ENCODE data around the gene FOXK1.
"Not testable (repeated sequence)": the region's sequence is repeated elsewhere in the genome, so short reads cannot be mapped to it uniquely, and the experiment has no call there.

Gene FOXK1

DNA sequence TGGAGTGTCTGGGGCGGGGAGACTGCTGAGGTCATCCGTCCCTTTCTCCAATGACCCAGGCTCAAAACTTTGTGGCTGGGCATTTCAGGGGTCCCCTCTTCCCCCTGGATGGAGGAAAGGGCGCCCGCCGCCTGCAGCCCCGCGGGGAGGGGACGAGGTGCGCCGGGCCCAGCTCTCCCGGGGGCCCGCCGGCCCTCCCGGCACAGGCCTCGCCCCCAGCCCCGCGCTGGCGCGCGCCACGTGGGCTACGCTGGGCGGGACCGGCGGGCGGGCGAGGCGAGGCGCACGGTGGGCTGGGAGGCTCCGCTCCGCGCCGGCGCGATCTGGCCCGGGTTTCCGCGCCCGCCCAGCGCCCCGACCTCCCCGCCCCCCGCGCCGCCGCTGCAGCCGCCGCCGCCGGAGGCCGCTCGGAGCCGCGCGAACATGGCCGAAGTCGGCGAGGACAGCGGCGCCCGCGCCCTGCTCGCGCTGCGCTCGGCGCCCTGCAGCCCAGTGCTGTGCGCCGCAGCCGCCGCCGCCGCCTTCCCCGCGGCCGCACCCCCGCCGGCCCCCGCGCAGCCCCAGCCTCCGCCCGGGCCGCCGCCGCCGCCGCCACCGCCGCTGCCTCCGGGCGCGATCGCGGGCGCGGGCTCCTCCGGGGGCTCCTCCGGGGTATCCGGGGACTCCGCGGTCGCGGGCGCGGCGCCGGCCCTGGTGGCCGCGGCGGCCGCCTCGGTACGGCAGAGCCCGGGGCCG, at the start of gene FOXK1:
TSS of gene FOXK1 (plus strand) at position 410 of the 735 bp plus-strand sequence. CDS start at position 424, 14 bp downstream.
- peak; percentile 58 for DNase-seq

GRCh38 chr7:4633012-4633411, 49.1 kb upstream of the FOXK1 start:
- DNase-seq, result no peak

DNA sequence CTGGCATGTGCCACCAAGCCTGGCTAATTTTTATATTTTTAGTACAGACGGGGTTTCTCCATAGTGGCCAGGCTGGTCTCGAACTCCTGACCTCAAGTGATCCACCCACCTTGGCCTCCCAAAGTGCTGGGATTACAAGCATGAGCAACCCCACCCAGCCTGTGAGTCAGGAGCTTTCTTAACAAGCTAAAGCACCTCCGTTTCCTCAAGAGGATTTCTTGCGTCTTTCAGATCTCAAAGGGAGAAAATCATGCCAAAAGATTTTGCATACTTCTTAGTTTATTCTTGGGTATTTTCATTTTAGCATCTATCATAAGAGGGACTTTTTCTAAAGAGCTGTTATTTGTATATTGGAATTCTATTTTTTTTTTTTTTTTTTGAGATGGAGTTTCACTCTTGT, 47.9 kb upstream of the FOXK1 start:
- DNase-seq, result no peak

DNA sequence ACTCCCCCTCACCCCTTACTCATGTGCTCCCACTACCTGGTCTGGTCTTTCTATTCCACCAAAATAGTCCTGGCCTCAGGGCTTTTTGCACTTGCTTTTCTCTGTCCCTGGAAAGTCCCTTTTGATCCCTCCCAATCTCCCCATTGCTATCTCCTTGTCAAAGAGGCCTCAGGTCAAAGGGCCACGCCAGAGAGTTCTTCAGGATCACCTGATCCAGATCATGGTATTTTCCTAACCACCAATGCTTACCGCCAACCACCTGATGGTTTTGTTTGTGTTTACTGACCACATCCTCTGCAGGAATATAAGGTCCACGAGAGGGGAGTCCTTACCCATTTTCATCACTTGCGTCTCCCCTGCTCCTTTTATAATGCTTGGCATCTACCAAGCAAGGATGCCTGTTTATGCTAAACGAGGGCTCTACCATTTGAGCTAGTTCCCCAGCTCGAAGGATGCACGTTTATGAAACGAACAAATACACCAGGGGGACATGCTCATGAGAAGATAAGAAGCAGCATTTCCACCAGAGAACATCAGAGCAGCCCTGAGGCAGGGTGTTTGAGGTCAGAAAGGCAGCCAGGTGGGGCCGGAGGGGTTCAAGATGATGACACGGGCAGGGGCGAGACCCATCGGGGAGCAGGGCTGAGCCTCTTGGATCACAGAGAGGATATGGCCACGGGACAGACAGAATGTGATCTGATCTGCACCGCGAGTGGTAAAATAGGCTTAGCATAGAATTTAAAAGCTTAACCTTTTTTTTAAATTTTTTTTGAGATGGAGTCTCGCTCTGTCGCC, 43.1 kb upstream of the FOXK1 start:
- DNase-seq, result no peak

DNA sequence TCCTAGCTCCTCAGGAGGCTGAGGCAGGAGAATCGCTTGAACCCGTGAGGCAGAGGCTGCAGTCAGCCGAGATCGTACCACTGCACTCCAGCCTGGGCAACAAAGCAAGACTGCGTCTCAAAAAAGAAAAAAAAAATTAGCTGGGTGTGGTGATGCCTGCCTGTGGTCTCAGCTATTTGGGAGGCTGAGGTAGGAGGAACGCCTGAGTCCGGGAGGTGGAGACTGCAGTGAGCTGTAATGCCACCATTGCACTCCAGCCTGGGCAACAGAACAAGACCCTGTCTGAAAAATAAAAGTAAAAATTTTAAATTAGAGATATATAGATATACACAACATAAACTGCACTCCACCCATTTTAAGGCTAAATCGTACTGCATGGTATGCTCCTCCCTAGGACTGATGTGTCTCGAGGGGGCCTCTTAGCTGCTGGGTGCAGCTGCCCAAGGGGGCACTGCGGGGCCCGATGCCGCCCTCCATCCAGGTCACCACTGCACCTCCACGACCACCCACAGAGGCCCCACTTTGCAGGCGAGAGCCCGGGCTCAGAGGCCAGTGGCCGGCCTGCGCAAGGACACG, 40.9 kb upstream of the FOXK1 start:
- no peak for DNase-seq

GRCh38 chr7:4641667-4642467, 40.2 kb upstream of the FOXK1 start:
- DNase-seq, result peak; percentile 94

DNA sequence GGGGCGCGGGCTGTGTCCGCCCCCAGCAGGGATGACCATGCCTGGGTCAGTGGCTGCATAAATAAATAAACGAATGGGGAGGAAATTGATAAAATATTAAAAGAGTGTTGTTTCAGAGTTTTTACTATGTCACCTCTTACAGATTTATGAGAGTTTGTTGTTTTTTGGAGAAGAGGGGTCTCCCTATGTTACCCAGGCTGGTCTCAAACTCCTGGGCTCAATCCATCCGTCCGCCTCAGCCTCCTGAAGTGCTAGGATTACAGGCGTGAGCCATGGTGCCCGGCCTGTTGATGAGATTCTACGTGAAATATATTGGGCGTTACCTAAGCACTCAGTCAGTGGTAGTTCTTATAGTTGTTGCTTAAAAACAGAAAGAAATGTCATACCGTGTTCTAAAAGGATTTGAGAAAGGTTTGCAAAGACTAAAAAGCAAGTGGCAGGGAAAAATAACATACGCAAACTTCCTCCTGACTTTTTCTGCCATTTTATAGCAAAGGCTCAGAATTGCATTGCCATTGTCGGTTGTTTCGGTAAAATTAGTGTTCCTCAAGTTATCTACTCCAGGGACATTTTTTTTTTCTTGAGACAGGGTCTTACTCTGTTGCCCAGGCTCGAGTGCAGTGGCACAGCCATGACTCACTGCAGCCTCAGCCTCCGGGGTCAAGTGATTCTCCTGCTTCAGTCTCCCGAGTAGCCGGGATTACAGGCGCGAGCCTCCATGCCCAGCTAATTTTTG, 39.5 kb upstream of the FOXK1 start:
- DNase-seq, result no peak

DNA sequence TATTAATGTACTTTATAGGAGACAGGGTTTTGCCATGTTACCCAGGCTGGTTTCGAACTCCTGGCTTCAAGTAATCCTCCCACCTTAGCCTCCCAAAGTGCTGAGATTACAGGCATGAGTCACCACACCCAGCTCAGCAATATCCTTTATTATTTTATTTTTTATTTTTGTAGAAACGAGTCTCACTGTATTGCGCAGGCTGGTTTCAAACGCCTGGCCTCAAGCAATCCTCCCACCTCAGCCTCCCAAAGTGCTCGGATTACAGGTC, 39.0 kb upstream of the FOXK1 start:
- DNase-seq, result not testable (repeated sequence)

DNA sequence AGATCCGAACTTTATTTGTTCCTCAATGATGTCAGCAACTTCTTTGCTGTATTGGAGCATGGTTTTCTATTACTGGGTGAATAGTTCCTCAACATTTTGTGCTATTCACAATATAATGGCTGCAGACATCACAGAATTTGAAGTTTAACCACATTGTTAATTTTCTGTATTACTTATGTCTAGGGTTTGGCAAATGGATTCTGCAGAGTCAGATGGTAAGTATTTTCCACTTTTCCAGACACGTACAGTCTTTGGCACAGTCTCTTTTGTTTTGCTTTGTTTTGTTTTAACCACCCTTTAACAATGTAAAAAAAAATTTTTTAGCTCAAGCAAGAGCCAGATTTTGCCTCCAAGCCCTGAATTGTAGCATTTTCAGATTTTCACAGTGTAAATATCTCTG, 36.8 kb upstream of the FOXK1 start:
- no peak for DNase-seq

DNA sequence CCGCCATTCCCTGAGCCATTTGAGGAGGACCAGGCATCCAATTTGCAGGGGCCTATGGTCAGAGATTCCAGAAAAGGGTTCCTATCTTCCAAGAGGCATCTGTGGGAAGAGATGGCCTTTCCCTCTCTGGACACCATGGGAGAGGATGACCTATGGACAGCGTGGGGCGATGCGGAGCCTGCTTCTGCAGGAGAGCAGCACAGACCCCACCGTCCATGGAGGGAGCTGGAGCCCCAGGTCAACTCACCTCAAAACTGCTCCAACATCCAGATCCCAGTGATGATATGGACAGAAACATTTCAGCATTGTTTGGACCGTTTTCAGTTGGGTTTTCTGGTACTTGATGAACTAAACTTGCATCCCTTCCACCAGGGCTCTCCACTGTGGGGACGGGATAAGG, 34.0 kb upstream of the FOXK1 start:
- no peak for DNase-seq

DNA sequence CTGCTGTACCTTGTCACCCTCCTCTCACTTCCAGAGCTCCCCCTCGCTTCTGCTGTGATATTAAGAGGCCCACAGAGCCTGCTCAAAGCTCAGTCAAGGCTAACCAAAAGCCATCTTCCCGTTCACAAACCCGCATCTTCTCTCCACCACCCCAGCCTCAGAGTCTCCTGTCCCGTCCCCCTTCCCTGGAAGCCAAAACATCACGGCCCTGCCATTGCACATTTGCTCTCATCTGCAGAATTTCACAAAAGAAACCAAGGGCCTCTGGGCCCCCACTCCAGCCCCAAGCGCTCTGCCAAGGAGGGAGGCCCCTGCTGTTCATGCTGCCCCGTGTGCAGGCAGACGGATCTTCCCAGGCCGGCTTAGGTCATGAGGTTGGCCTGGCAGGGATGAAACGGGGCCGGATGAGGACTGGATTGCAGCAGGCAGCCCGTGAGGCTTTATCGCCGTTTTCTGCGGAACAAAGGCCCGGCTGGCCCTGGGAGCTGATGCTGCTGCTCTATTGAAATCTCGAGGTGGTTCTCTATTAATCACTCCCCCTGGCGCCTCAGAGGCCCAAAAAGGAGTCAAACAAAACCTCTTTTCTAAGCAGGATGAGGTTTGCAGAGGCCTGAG, 31.6 kb upstream of the FOXK1 start:
- DNase-seq, result no peak

GRCh38 chr7:4653771-4654170, 28.3 kb upstream of the FOXK1 start:
- no peak for DNase-seq

DNA sequence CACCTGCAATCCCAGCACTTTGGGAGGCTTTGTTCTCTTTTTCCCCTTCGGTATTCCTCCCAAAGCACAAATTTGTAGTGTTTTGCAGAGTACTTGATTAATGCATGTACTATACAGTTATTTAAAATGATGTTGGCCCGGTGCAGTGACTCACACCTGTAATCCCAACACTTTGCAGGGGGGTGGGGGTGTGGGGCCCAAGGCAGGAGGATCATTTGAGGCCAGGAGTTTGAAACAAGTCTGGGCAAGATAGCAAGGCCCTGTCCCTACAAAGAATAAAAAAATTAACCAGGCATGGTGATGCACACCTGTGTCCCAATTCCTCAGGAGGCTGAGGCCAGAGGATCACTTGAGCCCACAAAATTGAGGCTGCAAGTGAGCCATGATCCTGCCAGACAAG, 26.8 kb upstream of the FOXK1 start:
- no peak for DNase-seq

GRCh38 chr7:4655896-4656295, 26.2 kb upstream of the FOXK1 start:
- no peak for DNase-seq

DNA sequence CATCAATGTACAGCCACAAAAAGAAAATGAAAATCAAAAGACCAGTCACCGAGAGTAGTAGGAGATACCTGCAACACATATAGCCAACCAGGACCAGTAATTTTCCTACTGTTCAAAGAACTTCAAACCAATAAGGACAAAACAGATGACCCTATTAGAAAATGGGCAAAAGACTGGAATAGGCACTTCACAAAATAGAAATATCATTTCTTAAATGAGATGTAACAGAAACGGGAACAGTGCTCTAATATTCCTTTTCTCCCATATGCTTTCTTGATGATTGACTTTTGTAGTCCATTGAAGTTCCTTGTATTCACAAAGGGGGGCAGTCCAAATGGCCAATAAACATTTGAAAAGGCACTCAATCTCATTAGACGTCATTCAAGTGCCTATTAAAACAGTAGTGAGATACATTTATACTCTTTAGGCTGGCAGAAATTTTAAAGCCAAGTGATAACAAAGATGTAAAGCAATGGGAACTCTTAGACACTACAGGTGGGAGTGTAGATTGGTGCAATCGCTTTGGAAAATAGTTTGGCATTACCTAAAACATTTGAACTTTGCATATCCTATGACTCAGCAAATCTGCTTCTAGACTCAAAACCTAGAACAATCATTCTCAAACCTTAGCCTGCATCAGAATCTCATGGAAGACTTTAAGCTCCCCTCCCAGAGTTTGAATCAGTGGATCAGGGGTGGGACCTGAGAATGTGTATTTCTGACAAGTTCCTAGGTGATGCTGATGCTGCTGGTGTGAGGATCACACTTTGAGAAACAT, 24.3 kb upstream of the FOXK1 start:
- DNase-seq, result no peak

DNA sequence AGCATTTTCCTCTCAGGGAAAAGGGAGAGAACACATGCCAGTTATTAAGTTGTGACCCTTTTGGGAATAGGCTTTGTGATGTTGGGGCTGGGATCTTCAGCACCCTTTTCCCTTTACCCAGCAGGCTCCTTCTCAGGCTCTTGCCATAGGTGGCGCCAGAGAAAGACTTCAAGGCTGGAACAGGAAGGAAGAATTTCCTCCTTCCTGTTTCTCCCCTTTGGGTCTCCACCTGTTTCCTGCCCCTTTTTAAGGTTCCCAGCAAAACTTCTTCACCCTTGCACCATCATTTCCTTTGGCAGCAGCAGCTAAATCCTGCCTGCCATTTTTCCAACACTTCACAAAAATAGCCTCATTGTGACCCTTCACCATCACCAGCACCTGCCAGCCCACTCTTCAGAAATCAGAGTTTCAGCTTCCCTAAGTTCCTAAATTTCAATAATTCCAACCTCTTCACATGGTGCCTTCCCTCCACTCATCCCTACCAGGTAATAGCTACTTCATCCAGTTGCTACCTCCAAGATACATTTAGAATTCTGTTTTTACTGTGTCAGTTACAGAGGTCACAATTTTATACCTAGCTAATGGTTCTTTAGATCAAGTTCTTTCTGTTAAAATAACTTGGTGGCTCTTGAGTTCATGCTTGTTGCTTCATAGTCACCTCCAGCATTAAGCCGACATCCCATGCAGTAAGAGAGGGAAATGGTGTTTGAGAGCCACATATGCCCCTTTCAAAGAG, 22.4 kb upstream of the FOXK1 start:
- no peak for DNase-seq

DNA sequence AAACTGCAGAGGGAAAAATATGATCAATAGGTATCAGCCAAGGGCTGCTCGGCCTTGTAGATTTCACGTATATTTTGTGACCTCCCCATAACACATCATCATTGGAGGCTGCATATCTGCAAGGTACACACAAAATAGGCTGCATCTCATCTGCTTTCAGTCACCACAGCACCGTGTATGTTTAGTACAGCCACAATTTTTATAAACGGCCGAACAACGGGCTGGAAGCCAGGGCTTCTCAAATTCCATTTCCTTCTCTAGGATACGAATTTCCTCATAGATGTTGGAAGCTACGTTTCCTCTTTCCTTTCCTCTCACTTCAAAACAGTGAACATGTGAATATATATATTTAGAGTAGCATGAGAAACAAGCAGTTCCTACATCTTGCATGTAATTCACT, 20.2 kb upstream of the FOXK1 start:
- DNase-seq, result peak; percentile 14

GRCh38 chr7:4663239-4664018, 18.7 kb upstream of the FOXK1 start:
- no peak for DNase-seq

GRCh38 chr7:4665661-4666060, 16.4 kb upstream of the FOXK1 start:
- DNase-seq, result no peak

Data from NCI-H1092 (cell line).